Ovary (tissue), 9 donors: ENCODE data around the gene RAD51AP2. TPM values are rescaled to one million over a fixed set of nuclear protein-coding genes. Genes with fewer than 3 reads are reported as not detected.

Experiments
- DNase-seq, 5 donors: peaks; one replicate each; pipeline ENCODE4 v3.0.0-alpha.2; 2019 to 2020
- H3K27ac ChIP-seq, 2 donors: fragments of 200-600 bp; one replicate each; pipeline versions ENCODE4 v1.5.1 to v1.8.0; 2019 to 2022
- H3K27me3 ChIP-seq: fragments of 200-600 bp; one replicate; pipeline ENCODE4 v1.8.0; 2022
- H3K36me3 ChIP-seq: fragments of 200-600 bp; sonication (generic); one replicate; pipeline ENCODE4 v1.5.1; 2019
- H3K4me1 ChIP-seq: one replicate; pipeline ENCODE4 v1.8.1; 2013; ENCODE audit warnings: mild to moderate bottlenecking, moderate library complexity; ENCODE audit not compliant: insufficient read depth
- H3K4me3 ChIP-seq: fragments of 200-600 bp; sonication (generic); one replicate; pipeline ENCODE4 v1.5.1; 2017
- H3K9me3 ChIP-seq, 2 donors: fragments of 200-600 bp in 1 of 2; sonication (generic) in 1 of 2; one replicate each; pipeline versions ENCODE4 v1.5.1 to v1.8.1; 2013 to 2019; ENCODE audit warnings: mild to moderate bottlenecking in 1 of 2, moderate library complexity in 1 of 2
- CTCF ChIP-seq, 3 donors: fragments of 450-650 bp in 2 of 3; fragments of 200-600 bp in 1 of 3; IDR thresholded peaks; one replicate each; pipeline versions ENCODE4 v1.5.1 to v1.8.0; 2016 to 2022; ENCODE audit warnings: antibody characterized with exemption in 3 of 3, mild to moderate bottlenecking in 1 of 3
- EP300 ChIP-seq: sonication (generic); formaldehyde crosslinking; IDR thresholded peaks from one replicate; pipeline ENCODE4 v1.6.1; 2017; ENCODE audit warnings: antibody characterized with exemption
- POLR2A ChIP-seq: fragments of 450-650 bp; IDR thresholded peaks from one replicate; pipeline ENCODE4 v1.6.1; 2017; ENCODE audit warnings: antibody characterized with exemption, mild to moderate bottlenecking, moderate library complexity
- WGBS, 3 donors: extraction: QIAGEN DNeasy Blood & Tissue Kit in 1 of 3; methylation state at CpG; one replicate each; pipeline versions ENCODE4 v1.1.5 to v1.1.7; 2013 to 2017; 5-methylcytosine and 5-hydroxymethylcytosine counted together
- intact Hi-C, 4 donors: fragments of 100-400 bp; cut with DNase I; formaldehyde crosslinking; loops; one replicate each; pipeline versions ENCODE4 v1.11.0 to v1.15.1; 2022 to 2023
- polyA plus RNA-seq, 2 donors: library from polyadenylated mRNA; stranded (reverse); fragments of 200-250 nt in 1 of 2; fragments of 350-450 nt in 1 of 2; fragmentation: Illumina TruSeq in 1 of 2; extraction: RNeasy Lipid Tissue Mini Kit (QIAGEN cat#74804) in 1 of 2; gene quantifications; one replicate each; pipeline ENCODE4 v1.2.3, GENCODE V29; 2013 to 2014
- total RNA-seq, 7 donors: library from RNA; depleted of rRNA in 2 of 7; stranded (reverse); fragments of >200 nt in 2 of 7; fragmentation: NEBNext Ultra II Directional in 3 of 7; extraction: Animal tissue kit (Norgen Biotek cat#: 25700) in 3 of 7; gene quantifications; one replicate each; pipeline versions ENCODE4 v1.1.0 to v1.2.4, GENCODE V29; 2016 to 2023
- donor health status: DM: no; HTN: no; CAD: no; lungs with moderate emphysema.
- donor health status: DM: no; HTN: no; CAD: no.
- donor health status: Bipolar disorder and iron deficiency.
- donor health status: DM: yes; HTN: yes; CAD: no.
- donor health status: DM: no; HTN: no; CAD: no.
- donor health status: DM: yes; HTN: yes; CAD: no.

The RAD51AP2 gene
- total and polyA plus RNA-seq, 9 donors = 0.02 to 0.24 (median 0.10) TPM

GRCh38 chr2:17476064-17476463 lies 42.2 kb downstream of the RAD51AP2 start:
- intact Hi-C loops = no loop called here
- 69 to 88% (median 75%) methylated on average over 2 of the region's 2 CpGs for WGBS, 3 donors
- H3K4me3 ChIP-seq = no peak overlapping the region
- H3K9me3 ChIP-seq = no peaks in the 10 kb centered on the region
- no peaks in the 10 kb centered on the region for H3K27me3 ChIP-seq
- no peaks in the 10 kb centered on the region for H3K36me3 ChIP-seq
- no peak for DNase-seq
- no peak overlapping the region for H3K27ac ChIP-seq
- H3K4me1 ChIP-seq = no peaks in the 10 kb centered on the region
- TF ChIP-seq POLR2A = no peak
- no peak for TF ChIP-seq CTCF (IDR thresholded peaks at IDR 0.05)
- no peak for TF ChIP-seq EP300

GRCh38 chr2:17475286-17475685 lies 43.0 kb downstream of the RAD51AP2 start:
- H3K27ac ChIP-seq = no peak overlapping the region
- intact Hi-C loops = no loop called here
- H3K4me1 ChIP-seq = no peaks in the 10 kb centered on the region
- H3K27me3 ChIP-seq = no peaks in the 10 kb centered on the region
- no peak for DNase-seq
- H3K9me3 ChIP-seq = no peaks in the 10 kb centered on the region
- WGBS, 3 donors = 80 to 84% (median 83%) methylated on average over 1 of the region's 1 CpG
- no peaks in the 10 kb centered on the region for H3K36me3 ChIP-seq
- no peak overlapping the region for H3K4me3 ChIP-seq
- TF ChIP-seq POLR2A (no peak), EP300 (no peak), CTCF (IDR thresholded peaks at IDR 0.05) (no peak)

- intact Hi-C loops = no loop called here
- no peak for TF ChIP-seq POLR2A
- no peak for TF ChIP-seq CTCF (IDR thresholded peaks at IDR 0.05)
- TF ChIP-seq EP300 = no peak
- DNase-seq = no peak
- H3K9me3 ChIP-seq = no peaks in the 10 kb centered on the region
- H3K27me3 ChIP-seq = no peaks in the 10 kb centered on the region
- H3K36me3 ChIP-seq = no peaks in the 10 kb centered on the region
- no peak overlapping the region for H3K4me3 ChIP-seq
- H3K4me1 ChIP-seq = no peaks in the 10 kb centered on the region
- no peak overlapping the region for H3K27ac ChIP-seq
These were observed 46.3 kb downstream of the RAD51AP2 start for GRCh38 chr2:17471979-17472378.

GRCh38 chr2:17470855-17471641 lies 47.2 kb downstream of the RAD51AP2 start:
- DNase-seq = no peak
- intact Hi-C loops = no loop called here
- Histone ChIP-seq H3K27ac (no peak overlapping the region), H3K27me3 (no peaks in the 10 kb centered on the region), H3K9me3 (no peaks in the 10 kb centered on the region), H3K4me3 (no peak overlapping the region), H3K36me3 (no peaks in the 10 kb centered on the region), H3K4me1 (no peaks in the 10 kb centered on the region)
- TF ChIP-seq CTCF (IDR thresholded peaks at IDR 0.05) = no peak
- no peak for TF ChIP-seq EP300
- no peak for TF ChIP-seq POLR2A
- WGBS, 3 donors = 77 to 79% (median 77%) methylated on average over 6 of the region's 6 CpGs
